Small intestine (tissue), 7 donors: ENCODE results near the gene SCLY. TPM values are rescaled to one million over a fixed set of nuclear protein-coding genes. Genes with fewer than 3 reads are reported as not detected.

Source experiments
- DNase-seq, 2 donors: peaks; one replicate each; pipeline versions ENCODE4 v3.0.0 to v3.0.0-alpha.2; 2013
- FAIRE-seq: peaks from 2 replicates; lab custom pipeline; 2012; peaks lifted over from hg19 to GRCh38; lab: Jason Lieb, UNC
- H3K27ac ChIP-seq, 3 donors: one replicate each; pipeline ENCODE4 v1.5.1; 2013; ENCODE audit warnings: low read length in 2 of 3, mild to moderate bottlenecking in 2 of 3, control low read depth in 1 of 3, inconsistent platforms in 1 of 3, low read depth in 1 of 3, moderate library complexity in 1 of 3
- H3K27me3 ChIP-seq, 3 donors: one replicate each; pipeline ENCODE4 v1.6.1; 2013; ENCODE audit warnings: low read length in 3 of 3, inconsistent platforms in 1 of 3; ENCODE audit not compliant: control insufficient read depth in 3 of 3, insufficient read depth in 3 of 3
- H3K36me3 ChIP-seq, 3 donors: one replicate each; pipeline ENCODE4 v1.6.1; 2013; ENCODE audit warnings: low read length in 3 of 3, inconsistent platforms in 1 of 3, low read depth in 1 of 3, mild to moderate bottlenecking in 1 of 3, moderate library complexity in 1 of 3; ENCODE audit not compliant: control insufficient read depth in 3 of 3, insufficient read depth in 2 of 3
- H3K4me1 ChIP-seq, 3 donors: one replicate each; pipeline ENCODE4 v1.6.1; 2013; ENCODE audit warnings: low read length in 2 of 3, inconsistent platforms in 1 of 3, low read depth in 1 of 3, mild to moderate bottlenecking in 1 of 3, moderate library complexity in 1 of 3; ENCODE audit not compliant: control insufficient read depth in 3 of 3, insufficient read depth in 2 of 3
- H3K4me3 ChIP-seq, 3 donors: one replicate each; pipeline ENCODE4 v1.5.1; 2013; ENCODE audit warnings: low read length in 3 of 3, control low read depth in 1 of 3, inconsistent platforms in 1 of 3, low read depth in 1 of 3, mild to moderate bottlenecking in 1 of 3, moderate library complexity in 1 of 3
- H3K9me3 ChIP-seq, 2 donors: one replicate each; pipeline ENCODE4 v1.6.1; 2013; ENCODE audit warnings: low read depth in 1 of 2, low read length in 1 of 2; ENCODE audit not compliant: control insufficient read depth in 2 of 2, insufficient read depth in 1 of 2
- WGBS, 3 donors: extraction: QIAGEN DNeasy Blood & Tissue Kit; methylation state at CpG; one replicate each; pipeline ENCODE4 v1.1.7; 2013; 5-methylcytosine and 5-hydroxymethylcytosine counted together
- polyA plus RNA-seq, 4 donors: library from polyadenylated mRNA; stranded (reverse) in 3 of 4; unstranded in 1 of 4; fragments of 200-250 nt in 3 of 4; fragments of 120-200 nt in 1 of 4; gene quantifications; one replicate each; pipeline versions ENCODE4 v1.2.1 to v1.2.3, GENCODE V29; 2013
- donor health status: healthy with polysubstance abuse.
- donor health status: control.
- donor health status: control.
- donor health status: Bipolar disorder and iron deficiency.
- donor health status: healthy.

Gene SCLY
- polyA plus RNA-seq, 4 donors, result 12.7 to 28.8 (median 23.7) TPM

DNA sequence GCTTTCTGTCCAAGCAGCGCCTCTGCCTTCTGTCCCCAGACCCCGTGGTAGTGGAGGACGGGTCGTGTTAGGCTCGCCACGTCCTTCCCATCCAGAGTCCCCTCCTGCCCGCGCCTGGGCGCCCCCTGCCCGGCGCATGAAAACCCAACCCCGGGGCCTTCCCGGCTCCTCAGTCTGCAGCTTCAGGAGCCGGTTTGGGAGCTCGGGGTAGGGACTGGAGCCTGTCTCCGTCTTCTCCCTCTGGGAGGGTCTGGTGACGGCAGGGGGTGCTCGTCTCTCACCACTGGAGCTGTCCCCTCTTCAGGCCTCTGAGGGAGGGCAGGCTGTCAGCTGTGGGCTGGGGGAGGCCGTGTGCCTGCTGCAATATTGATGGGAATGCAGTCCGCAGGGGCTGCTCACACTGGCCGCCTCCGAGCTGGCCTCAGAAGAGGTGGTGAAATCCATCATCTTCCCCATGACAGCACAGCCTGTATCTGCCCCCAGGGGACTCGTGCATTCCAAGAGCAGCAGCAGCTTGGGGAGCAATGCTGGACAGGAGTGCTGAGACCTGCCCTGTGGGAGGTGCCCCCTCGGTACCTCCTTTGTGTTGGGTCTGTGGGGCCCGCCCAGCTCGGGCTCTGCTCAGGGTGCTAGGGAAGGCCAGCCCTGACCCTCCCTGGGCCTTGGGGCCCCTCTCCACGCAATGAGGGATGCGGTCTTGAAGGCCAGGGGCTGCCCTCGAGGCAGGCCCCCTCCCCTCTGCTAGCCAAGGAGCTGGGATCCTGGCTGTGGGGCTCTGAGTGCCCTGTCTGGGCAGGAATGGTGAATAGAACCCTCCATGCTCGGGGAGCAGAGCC, 59.9 kb downstream of the SCLY start:
- no peaks in the 10 kb centered on the region for H3K36me3 ChIP-seq
- H3K27ac ChIP-seq, result no peak overlapping the region
- no peaks in the 10 kb centered on the region for H3K9me3 ChIP-seq
- no peaks in the 10 kb centered on the region for H3K4me1 ChIP-seq
- no peak for DNase-seq
- H3K27me3 ChIP-seq, result peaks cover 0 to 6% (median 3%) of the 10 kb centered on the region in 3 donors
- no peak overlapping the region for H3K4me3 ChIP-seq
- 38 to 47% (median 42%) methylated on average over 30 of the region's 30 CpGs for WGBS, 3 donors
- FAIRE-seq, result no peak

DNA sequence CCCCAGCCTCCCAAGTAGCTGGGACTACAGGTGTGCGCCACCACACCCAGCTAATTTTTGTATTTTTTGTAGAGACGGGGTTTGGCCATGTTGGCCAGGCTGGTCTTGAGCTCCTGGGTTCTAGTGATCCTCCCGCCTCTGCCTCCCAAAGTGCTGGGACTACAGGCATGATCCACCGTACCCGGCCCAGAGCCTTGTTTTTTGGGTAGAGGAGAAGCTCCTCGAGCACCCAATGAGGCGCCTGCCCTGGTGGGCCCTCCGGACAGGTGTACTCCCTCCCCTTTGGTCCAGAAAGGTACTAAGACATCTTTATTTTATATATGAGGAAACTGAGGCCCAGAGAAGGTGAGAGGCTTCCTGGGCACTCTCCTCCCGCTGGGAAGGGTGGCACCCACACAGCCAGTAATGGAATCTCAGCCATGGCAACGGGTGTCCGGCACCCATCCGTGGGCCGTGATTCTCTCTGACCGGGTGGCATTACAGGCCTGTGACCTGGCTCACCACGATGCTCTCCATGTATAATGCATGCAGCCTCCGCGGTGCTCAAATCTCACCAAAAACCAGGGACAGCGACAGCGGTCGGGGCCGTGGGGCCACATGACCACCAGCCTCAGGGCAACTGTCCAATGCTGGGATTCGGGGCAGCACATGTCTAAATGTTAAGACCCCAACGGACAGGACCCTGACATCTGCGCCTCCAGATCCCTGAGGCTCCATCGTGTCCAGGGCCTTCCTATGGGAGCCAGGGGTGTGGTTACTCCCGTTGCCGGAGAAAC, 60.9 kb downstream of the SCLY start:
- no peak for DNase-seq
- no peaks in the 10 kb centered on the region for H3K36me3 ChIP-seq
- no peak overlapping the region for H3K4me3 ChIP-seq
- FAIRE-seq, result no peak
- H3K4me1 ChIP-seq, result no peaks in the 10 kb centered on the region
- no peaks in the 10 kb centered on the region for H3K9me3 ChIP-seq
- no peak overlapping the region for H3K27ac ChIP-seq
- 88 to 90% (median 89%) methylated on average over 27 of the region's 27 CpGs for WGBS, 3 donors
- peaks cover 0 to 6% (median 3%) of the 10 kb centered on the region in 3 donors for H3K27me3 ChIP-seq

- no peak overlapping the region for H3K27ac ChIP-seq
- FAIRE-seq, result no peak
- H3K9me3 ChIP-seq, result no peaks in the 10 kb centered on the region
- no peak for DNase-seq
- H3K27me3 ChIP-seq, result peaks cover 0 to 6% (median 3%) of the 10 kb centered on the region in 3 donors
- WGBS, 3 donors, result 87 to 88% (median 87%) methylated on average over 29 of the region's 29 CpGs
- no peak overlapping the region for H3K4me3 ChIP-seq
- peaks cover 0 to 2% (median 0%) of the 10 kb centered on the region in 3 donors for H3K4me1 ChIP-seq
- no peaks in the 10 kb centered on the region for H3K36me3 ChIP-seq
These were observed 61.8 kb downstream of the SCLY start for GRCh38 chr2:238122287-238123217.

- H3K4me3 ChIP-seq, result no peak overlapping the region
- peaks cover 0 to 4% (median 0%) of the 10 kb centered on the region in 3 donors for H3K4me1 ChIP-seq
- H3K27ac ChIP-seq, result no peak overlapping the region
- H3K36me3 ChIP-seq, result no peaks in the 10 kb centered on the region
- WGBS, 3 donors, result 81 to 88% (median 82%) methylated on average over 21 to 22 of the region's 22 CpGs
- DNase-seq, result no peak
- peaks cover 0 to 6% (median 3%) of the 10 kb centered on the region in 3 donors for H3K27me3 ChIP-seq
- H3K9me3 ChIP-seq, result no peaks in the 10 kb centered on the region
- FAIRE-seq, result no peak
These were observed 62.6 kb downstream of the SCLY start for GRCh38 chr2:238123218-238123971.

DNA sequence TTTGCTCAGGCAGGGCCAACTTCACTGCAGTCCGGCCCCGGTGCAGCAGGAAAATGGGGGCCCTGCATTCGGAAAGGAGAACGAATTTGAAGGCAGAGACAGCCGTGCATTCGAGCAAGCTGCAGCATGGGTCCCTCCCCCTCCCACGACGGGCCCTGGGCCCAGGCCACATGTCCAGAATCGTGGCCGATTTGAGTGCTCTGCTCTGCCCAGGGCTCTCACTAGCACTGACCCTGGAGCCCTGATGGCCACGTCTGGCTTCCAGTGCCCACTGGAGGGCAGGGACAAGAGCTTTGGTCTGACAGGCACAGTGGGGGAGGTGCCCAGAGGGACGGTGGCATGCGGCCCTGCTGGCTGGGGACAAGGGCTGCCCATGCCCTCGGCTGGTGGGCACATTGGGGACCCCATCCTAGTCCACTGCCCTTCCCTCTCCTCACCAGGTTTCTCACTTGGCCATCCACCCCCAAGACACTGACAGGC, 63.2 kb downstream of the SCLY start:
- 76 to 78% (median 77%) methylated on average over 13 to 14 of the region's 14 CpGs for WGBS, 3 donors
- Histone ChIP-seq H3K27me3 (peaks cover 0 to 4% (median 3%) of the 10 kb centered on the region in 3 donors), H3K9me3 (no peaks in the 10 kb centered on the region), H3K36me3 (no peaks in the 10 kb centered on the region), H3K4me1 (peaks cover 0 to 4% (median 0%) of the 10 kb centered on the region in 3 donors), H3K4me3 (no peak overlapping the region), H3K27ac (no peak overlapping the region)
- FAIRE-seq (no peak), DNase-seq (no peak)

DNA sequence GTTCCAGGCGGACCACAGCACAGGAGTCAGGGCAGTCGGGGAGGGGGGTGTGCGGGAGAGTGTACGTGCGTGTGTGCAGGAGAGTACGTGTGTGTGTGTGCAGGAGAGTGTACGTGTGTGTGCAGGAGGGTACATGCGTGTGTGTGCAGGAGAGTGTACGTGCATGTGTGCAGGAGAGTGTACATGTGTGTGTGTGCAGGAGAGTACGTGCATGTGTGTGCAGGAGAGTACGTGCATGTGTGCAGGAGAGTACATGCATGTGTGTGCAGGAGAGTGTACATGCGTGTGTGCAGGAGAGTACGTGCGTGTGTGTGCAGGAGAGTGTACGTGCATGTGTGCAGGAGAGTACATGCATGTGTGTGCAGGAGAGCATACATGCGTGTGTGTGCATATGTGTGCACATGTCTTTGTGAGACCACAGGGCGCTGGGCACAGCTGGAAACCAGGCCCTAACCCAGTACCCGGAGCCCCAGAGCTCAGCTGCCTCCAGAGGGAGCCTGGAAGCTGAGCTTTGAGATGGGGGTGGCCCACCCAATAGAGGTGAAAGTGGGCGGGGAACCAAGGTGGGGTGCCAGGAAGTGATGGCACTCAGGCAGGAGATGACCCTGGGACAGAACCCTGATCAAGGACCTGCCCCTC, 63.8 kb downstream of the SCLY start:
- H3K27me3 ChIP-seq, result peaks cover 0 to 4% (median 3%) of the 10 kb centered on the region in 3 donors
- H3K4me1 ChIP-seq, result peaks cover 0 to 4% (median 0%) of the 10 kb centered on the region in 3 donors
- no peak for FAIRE-seq
- H3K36me3 ChIP-seq, result no peaks in the 10 kb centered on the region
- H3K27ac ChIP-seq, result no peak overlapping the region
- 87 to 94% (median 93%) methylated on average over 19 of the region's 19 CpGs for WGBS, 3 donors
- H3K4me3 ChIP-seq, result no peak overlapping the region
- no peaks in the 10 kb centered on the region for H3K9me3 ChIP-seq
- no peak for DNase-seq

GRCh38 chr2:238125127-238125885, 64.5 kb downstream of the SCLY start:
- WGBS, 3 donors, result 87 to 89% (median 89%) methylated on average over 17 to 20 of the region's 20 CpGs
- DNase-seq, result no peak
- no peak for FAIRE-seq
- no peaks in the 10 kb centered on the region for H3K36me3 ChIP-seq
- H3K4me1 ChIP-seq, result peaks cover 0 to 4% (median 0%) of the 10 kb centered on the region in 3 donors
- no peak overlapping the region for H3K4me3 ChIP-seq
- H3K27ac ChIP-seq, result no peak overlapping the region
- no peaks in the 10 kb centered on the region for H3K9me3 ChIP-seq
- peaks cover 0 to 4% (median 3%) of the 10 kb centered on the region in 3 donors for H3K27me3 ChIP-seq
